Endothelial cell of umbilical vein (primary cell): Measurements from ENCODE around the gene MVP. TPM values are rescaled to one million over a fixed set of nuclear protein-coding genes. Genes with fewer than 3 reads are reported as not detected.

Source experiments
- BruUV-seq: library from RNA; stranded (reverse); fragments of 400-500 nt; replicated peaks from 2 replicates; lab custom pipeline; 2021; lab: Mats Ljungman, UMichigan
- CTCF ChIA-PET: fragments of 300-600, 350-600 bp; sonication (Branson Sonifier 250); formaldehyde crosslinking; loops from one replicate; lab custom pipeline; 2021; ENCODE audit warnings: antibody characterized with exemption, inconsistent platforms; lab: Charles Lee
- POLR2A ChIA-PET: fragments of 300-600, 350-600 bp; sonication (Branson Sonifier 250); formaldehyde crosslinking; loops from one replicate; lab custom pipeline; 2021; ENCODE audit warnings: antibody characterized with exemption, inconsistent platforms; lab: Charles Lee
- DNase-seq: peaks from one replicate; pipeline ENCODE4 v3.0.0-alpha.2; 2011; ENCODE audit warnings: low read depth, low spot score
- FAIRE-seq: peaks from 2 replicates; lab custom pipeline; 2011; peaks lifted over from hg19 to GRCh38; lab: Jason Lieb, UNC
- H2AFZ ChIP-seq: 2 replicates; pipeline ENCODE4 v1.6.0; 2012; ENCODE audit warnings: low read depth, low read length, control low read depth, inconsistent platforms
- H3K27ac ChIP-seq: 2 replicates; pipeline ENCODE4 v1.5.1; 2011; ENCODE audit warnings: low read depth, mild to moderate bottlenecking, control low read depth, low read length, moderate library complexity; ENCODE audit not compliant: insufficient read depth
- H3K27me3 ChIP-seq, 2 experiments: 2 replicates each; pipeline versions ENCODE4 v1.6.0 to v1.6.1; 2011; ENCODE audit warnings: low read length in 2 of 2, mixed read lengths in 1 of 2; ENCODE audit not compliant: control insufficient read depth in 2 of 2, insufficient read depth in 2 of 2
- H3K36me3 ChIP-seq, 2 experiments: 2 replicates in 1 of 2; 3 replicates in 1 of 2; pipeline ENCODE4 v1.5.1; 2011; ENCODE audit warnings: low read length in 2 of 2, mild to moderate bottlenecking in 1 of 2, moderate library complexity in 1 of 2; ENCODE audit not compliant: control insufficient read depth in 2 of 2, insufficient read depth in 2 of 2; ENCODE audit errors: extremely low read depth in 1 of 2
- H3K4me1 ChIP-seq: 3 replicates; pipeline ENCODE4 v1.5.1; 2011; ENCODE audit warnings: mild to moderate bottlenecking, low read length; ENCODE audit not compliant: control insufficient read depth, insufficient read depth; ENCODE audit errors: extremely low read depth
- H3K4me2 ChIP-seq: 2 replicates; pipeline ENCODE4 v1.6.1; 2011; ENCODE audit warnings: low read length, control low read depth, mixed read lengths; ENCODE audit not compliant: insufficient read depth
- H3K4me3 ChIP-seq, 3 experiments: fragments of 200-600 bp in 1 of 3; sonication (generic), shearing (Covaris generic) in 1 of 3; replicated peaks in 1 of 3; 2 replicates each; pipeline ENCODE4 v1.5.1; 2011 to 2016; ENCODE audit warnings: control low read depth in 3 of 3, low read length in 3 of 3, mild to moderate bottlenecking in 2 of 3, inconsistent platforms in 1 of 3, low read depth in 1 of 3, moderate library complexity in 1 of 3; ENCODE audit not compliant: insufficient read depth in 1 of 3
- H3K79me2 ChIP-seq: 2 replicates; pipeline ENCODE4 v1.6.0; 2012; ENCODE audit warnings: low read length, inconsistent platforms; ENCODE audit not compliant: control insufficient read depth, insufficient read depth
- H3K9ac ChIP-seq: replicated peaks from 2 replicates; pipeline ENCODE3; 2011; ENCODE audit warnings: low read length, control low read depth; ENCODE audit not compliant: insufficient read depth; ENCODE audit errors: extremely low read depth
- H3K9me1 ChIP-seq: replicated peaks from 3 replicates; pipeline ENCODE4 v1.6.0; 2011; ENCODE audit warnings: mild to moderate bottlenecking, low read length; ENCODE audit not compliant: control insufficient read depth, insufficient read depth; ENCODE audit errors: extremely low read depth
- H3K9me3 ChIP-seq: replicated peaks from 2 replicates; pipeline ENCODE4 v1.5.1; 2012; ENCODE audit warnings: low read length, inconsistent platforms; ENCODE audit not compliant: control insufficient read depth, insufficient read depth
- H4K20me1 ChIP-seq: replicated peaks from 2 replicates; pipeline ENCODE3; 2011; ENCODE audit warnings: mild to moderate bottlenecking, low read length; ENCODE audit not compliant: control insufficient read depth, insufficient read depth; ENCODE audit errors: extremely low read depth
- FOS ChIP-seq: IDR thresholded peaks from 2 replicates; pipeline ENCODE4 v1.6.1; 2011; ENCODE audit warnings: mild to moderate bottlenecking, low read length, moderate library complexity, borderline replicate concordance; ENCODE audit not compliant: insufficient read depth
- MYC ChIP-seq: IDR thresholded peaks from one replicate; pipeline ENCODE4 v1.6.1; 2011; ENCODE audit warnings: mild to moderate bottlenecking, low read depth, low read length
- dilution Hi-C: fragments of 300-500 bp; cut with MboI; formaldehyde crosslinking; loops from one replicate; pipeline ENCODE4 v1.15.0; 2019; ENCODE audit warnings: low sequenced_read_pairs; ENCODE audit not compliant: extremely low pct_ligation_motif_present
- intact Hi-C: fragments of 100-400 bp; cut with micrococcal nuclease; formaldehyde crosslinking; loops from one replicate; pipeline ENCODE4 v1.10.0; 2022
- polyA plus RNA-seq, 4 experiments: library from polyadenylated mRNA; depleted of rRNA in 3 of 4; stranded (reverse) in 3 of 4; unstranded in 1 of 4; fragments of >200 nt; gene quantifications; 2 replicates each; pipeline versions ENCODE4 v1.2.1 to v1.2.3, GENCODE V29; 2011 to 2012; ENCODE audit warnings: missing spikeins in 1 of 4
- total RNA-seq: library from RNA; stranded (reverse); gene quantifications from 2 replicates; pipeline ENCODE4 v1.2.3, GENCODE V29; 2021
- TF ChIP-seq, protein P1 (sequence below), 2 donors: IDR thresholded peaks; 1 replicate in 1 of 2; 2 replicates in 1 of 2; pipeline ENCODE4 v1.5.1; 2011; ENCODE audit warnings: low read length in 2 of 2, mild to moderate bottlenecking in 2 of 2, moderate library complexity in 2 of 2, control low read depth in 1 of 2, inconsistent platforms in 1 of 2, low read depth in 1 of 2; ENCODE audit not compliant: insufficient read depth in 1 of 2; ENCODE audit errors: extremely low read depth in 1 of 2

MVP gene
- total and polyA plus RNA-seq, 2 donors (not counting 3 experiments of a cell fraction or from before 2014, with no cell fraction given) = 49.8 to 118 TPM

DNA sequence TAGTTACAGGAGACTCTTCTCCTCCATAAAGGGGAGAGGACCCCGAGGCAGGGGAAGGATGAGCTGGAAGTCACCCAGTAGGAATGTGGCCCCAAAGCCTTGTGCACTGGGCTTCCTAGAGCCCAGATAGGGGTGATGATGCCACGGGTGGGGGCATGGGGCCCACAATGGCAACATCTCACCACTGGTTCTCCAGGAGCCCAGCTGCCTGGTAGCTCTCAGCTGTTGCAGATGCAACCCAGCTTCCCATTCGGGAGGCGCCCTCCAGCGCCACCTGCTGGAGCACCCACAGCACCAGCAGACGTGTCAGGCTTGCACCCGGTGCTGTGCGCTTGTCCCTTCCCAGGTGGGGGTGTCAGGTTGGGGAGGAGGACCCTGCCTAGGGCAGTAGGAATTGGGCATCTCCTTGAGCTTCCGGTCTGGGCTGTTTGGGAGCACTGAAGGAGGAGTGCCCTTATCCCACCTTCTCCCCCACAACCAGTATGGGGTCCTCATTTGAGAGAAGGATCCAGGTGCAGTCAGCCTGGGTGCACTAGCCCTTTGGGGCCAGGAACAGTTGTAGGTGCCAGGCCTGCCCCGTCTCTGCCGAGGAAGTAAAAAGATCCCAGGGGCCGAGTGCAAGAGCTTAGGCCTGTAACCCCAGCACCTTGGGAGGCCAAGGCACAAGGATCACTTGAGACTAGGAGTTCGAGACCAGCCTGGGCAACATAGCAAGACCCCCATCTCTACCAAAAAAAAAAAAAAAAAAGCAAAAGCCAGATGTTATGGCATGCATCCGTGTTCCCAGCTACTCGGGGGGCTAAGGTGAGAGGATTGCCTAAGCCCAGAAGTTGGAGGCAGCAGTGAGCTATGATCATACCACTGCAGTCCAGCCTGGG is 28.4 kb downstream of the MVP start:
- intact Hi-C loops = loop anchor here (1.0 to 2.0 kb wide), 4 partner anchors 28 to 173 kb away; partner anchors contain the start of gene MVP
- H3K9me3 ChIP-seq = no peaks in the 10 kb centered on the region
- peaks cover 0 to 15% of the 10 kb centered on the region in 2 experiments for H3K36me3 ChIP-seq
- ChIA-PET POLR2A (interaction anchor here (0.6 to 1.3 kb wide), 5 partner anchors 28 to 43 kb away, joined by 3 to 7 read pairs (median 4); partner anchors contain the start of gene MVP), CTCF (interaction anchor here (0.6 to 5.2 kb wide), 54 partner anchors 9 to 183 kb away, joined by 3 to 163 read pairs (median 5); partner anchors contain the start of genes ASPHD1, CDIPT, HIRIP3 and KCTD13)
- H3K27ac ChIP-seq = no peak overlapping the region
- no peak overlapping the region for H3K9ac ChIP-seq
- TF ChIP-seq, protein P1, sequence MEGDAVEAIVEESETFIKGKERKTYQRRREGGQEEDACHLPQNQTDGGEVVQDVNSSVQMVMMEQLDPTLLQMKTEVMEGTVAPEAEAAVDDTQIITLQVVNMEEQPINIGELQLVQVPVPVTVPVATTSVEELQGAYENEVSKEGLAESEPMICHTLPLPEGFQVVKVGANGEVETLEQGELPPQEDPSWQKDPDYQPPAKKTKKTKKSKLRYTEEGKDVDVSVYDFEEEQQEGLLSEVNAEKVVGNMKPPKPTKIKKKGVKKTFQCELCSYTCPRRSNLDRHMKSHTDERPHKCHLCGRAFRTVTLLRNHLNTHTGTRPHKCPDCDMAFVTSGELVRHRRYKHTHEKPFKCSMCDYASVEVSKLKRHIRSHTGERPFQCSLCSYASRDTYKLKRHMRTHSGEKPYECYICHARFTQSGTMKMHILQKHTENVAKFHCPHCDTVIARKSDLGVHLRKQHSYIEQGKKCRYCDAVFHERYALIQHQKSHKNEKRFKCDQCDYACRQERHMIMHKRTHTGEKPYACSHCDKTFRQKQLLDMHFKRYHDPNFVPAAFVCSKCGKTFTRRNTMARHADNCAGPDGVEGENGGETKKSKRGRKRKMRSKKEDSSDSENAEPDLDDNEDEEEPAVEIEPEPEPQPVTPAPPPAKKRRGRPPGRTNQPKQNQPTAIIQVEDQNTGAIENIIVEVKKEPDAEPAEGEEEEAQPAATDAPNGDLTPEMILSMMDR (IDR thresholded peaks at IDR 0.05; ENCODE audit: extremely low read depth in 1 of 2, insufficient read depth in 1 of 2, low read depth in 1 of 2, low read length in 2 of 2) = peak; percentile 83 to 97
- no peak for TF ChIP-seq MYC
- TF ChIP-seq FOS = no peak
- dilution Hi-C loops = no loop called here
- H3K4me3 ChIP-seq = no peak overlapping the region
- peak; percentile 83 for FAIRE-seq
- no peak overlapping the region for H3K4me2 ChIP-seq
- peaks cover 5% of the 10 kb centered on the region for H3K4me1 ChIP-seq
- H2AFZ ChIP-seq = no peak overlapping the region
- no peaks in the 10 kb centered on the region for H3K27me3 ChIP-seq
- no TSS peak for BruUV-seq
- no peaks in the 10 kb centered on the region for H3K9me1 ChIP-seq
- no peaks in the 10 kb centered on the region for H3K79me2 ChIP-seq
- peak; percentile 63 for DNase-seq
- H4K20me1 ChIP-seq = no peaks in the 10 kb centered on the region
